Measurements from ENCODE around the gene PPY. TPM values are rescaled to one million over a fixed set of nuclear protein-coding genes. Genes with fewer than 3 reads are reported as not detected.

Gene PPY
- total RNA-seq: not detected in 2 replicates

DNA sequence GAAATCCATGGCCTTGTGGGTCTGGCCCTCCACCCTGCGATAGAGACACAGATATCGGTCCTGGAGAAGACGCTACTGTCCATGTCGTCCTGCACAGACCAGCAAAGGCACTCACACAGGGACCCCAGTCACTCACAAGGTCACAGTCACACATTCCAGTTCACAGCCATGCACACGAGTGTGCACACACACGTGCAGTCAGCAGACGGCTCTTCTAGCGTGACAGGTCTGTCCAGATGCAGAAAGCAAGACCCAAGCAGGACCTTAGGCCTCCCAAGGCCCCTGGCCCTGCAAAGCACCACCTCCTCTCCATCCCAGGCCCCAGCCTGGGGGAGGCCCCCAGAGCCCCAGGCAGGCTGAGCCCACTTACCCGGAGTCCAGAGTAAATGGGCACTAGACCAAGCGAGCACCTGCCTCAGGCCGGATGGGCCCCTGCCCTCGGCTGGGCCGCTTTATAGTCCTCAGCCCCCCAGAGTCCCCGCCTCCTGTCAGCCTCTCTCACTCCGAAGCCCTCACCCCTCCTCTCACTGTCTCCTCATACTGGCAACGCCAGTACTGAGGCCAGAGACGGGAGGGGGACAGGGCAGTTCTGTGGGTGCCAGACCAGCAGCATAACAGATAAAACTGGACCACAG is at the start of gene PPY:
TSS of gene PPY (minus strand) at position 426 of the 635 bp plus-strand sequence. CDS start 822 bp downstream, outside the sequence.

DNA sequence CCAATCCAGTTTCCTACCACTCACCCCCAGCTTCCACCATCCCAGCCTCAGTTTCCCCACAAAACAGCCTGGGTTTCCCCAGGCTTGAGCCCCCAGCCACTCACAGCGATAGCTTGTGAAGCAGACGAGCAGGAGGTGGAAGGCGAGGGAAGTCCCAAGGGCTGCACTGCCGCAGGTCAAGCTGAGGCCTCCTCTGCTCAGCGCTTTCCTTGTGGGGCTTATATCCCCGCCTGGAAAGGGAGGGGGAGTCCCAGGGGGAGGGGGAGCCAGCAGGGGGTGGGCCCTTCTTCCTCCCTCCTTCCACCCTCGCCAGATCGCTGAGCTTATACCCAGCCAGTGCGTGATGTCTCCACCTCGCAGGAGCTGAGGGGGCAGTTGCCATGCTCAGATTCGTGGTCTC is 11.5 kb upstream of the PPY start, which contains the start of gene PYY:
TSS of gene PYY (minus strand) at position 195 of the 400 bp plus-strand sequence. CDS start 457 bp downstream, outside the sequence.

GRCh38 chr17:43907425-43907981 is 34.8 kb downstream of the PPY start, which contains the start of gene MPP2:
Gene MPP2 (minus strand): TSS chr17:43907536. CDS start chr17:43904460, 3,076 bp downstream.

Other genes with a start within 250 kb of the PPY start
- not detected in 2 replicates for gene SOST, start 183.7 kb downstream of the PPY start, total RNA-seq
- 15.0 and 20.6 TPM in 2 replicates for gene DUSP3, start 163.5 kb downstream of the PPY start, total RNA-seq
- gene CFAP97D1, start 162.0 kb downstream of the PPY start, total RNA-seq: not detected in 2 replicates
- 4.6 and 4.9 TPM in 2 replicates for gene MPP3, start 109.3 kb downstream of the PPY start, total RNA-seq
- gene CD300LG, start 95.3 kb downstream of the PPY start, total RNA-seq: not detected in 2 replicates
- gene MPP2, start 34.9 kb downstream of the PPY start, total RNA-seq: 1.3 and 1.8 TPM in 2 replicates
- not detected in 2 replicates for gene PYY, start 11.5 kb upstream of the PPY start, total RNA-seq
- gene NAGS, start 62.1 kb upstream of the PPY start, total RNA-seq: 6.2 and 10.6 TPM in 2 replicates
- gene TMEM101, start 72.5 kb upstream of the PPY start, total RNA-seq: 51.8 and 70.0 TPM in 2 replicates
- gene LSM12, start 124.2 kb upstream of the PPY start, total RNA-seq: 42.0 and 66.4 TPM in 2 replicates
- gene G6PC3, start 128.3 kb upstream of the PPY start, total RNA-seq: 35.4 and 50.6 TPM in 2 replicates
- 35.1 and 54.8 TPM in 2 replicates for gene HDAC5, start 181.2 kb upstream of the PPY start, total RNA-seq
- 5.0 and 9.4 TPM in 2 replicates for gene HROB, start 199.5 kb upstream of the PPY start, total RNA-seq
- not detected in 2 replicates for gene ASB16, start 228.2 kb upstream of the PPY start, total RNA-seq
- gene TMUB2, start 244.5 kb upstream of the PPY start, total RNA-seq: 19.0 and 28.1 TPM in 2 replicates

All from airway epithelial cell (primary cell).